Measurements from ENCODE around the gene RELT.

The RELT gene

DNA sequence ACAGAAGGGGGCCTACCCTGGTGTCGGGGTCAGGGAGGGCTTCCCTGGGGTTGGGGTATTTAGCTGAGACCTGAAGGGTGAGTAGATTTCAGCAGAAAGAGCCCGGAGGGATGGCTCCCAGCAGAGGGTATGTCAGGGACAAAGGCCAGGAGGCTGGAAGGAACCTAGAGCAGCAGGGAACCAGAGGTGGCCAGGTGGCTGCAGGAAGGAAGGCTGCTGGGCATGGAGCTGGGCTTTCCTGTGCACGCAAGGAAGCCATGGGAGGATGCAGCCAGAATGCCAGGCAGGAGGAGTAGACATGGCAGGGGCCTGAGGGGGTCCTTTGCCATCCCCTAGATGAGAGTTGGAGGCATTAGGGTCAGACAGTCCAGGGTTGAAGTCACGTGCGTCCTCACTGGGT lies 27.4 kb upstream of the RELT start:
- no peak for DNase-seq (ENCODE audit: low spot score)

DNA sequence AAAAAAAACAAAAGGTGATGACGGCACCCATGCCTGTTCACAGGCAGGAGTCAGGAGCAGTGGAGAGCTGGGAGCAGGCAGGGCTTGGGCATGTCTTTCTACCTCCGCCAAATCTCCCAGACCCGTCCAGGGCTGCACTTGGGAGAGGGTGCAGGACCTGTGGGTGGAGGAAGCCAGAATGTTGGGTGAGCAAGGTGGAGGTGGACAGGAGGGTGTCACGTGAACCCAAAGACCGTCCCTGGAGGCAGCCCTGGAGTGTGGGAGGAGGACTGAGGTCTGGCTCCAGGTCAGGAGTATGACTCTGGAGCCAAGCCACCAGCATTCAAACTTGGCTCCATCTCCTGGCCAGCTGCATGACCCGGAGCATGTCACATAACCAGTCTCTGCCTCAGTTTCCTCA lies 26.6 kb upstream of the RELT start:
- no peak for DNase-seq (ENCODE audit: low spot score)

DNA sequence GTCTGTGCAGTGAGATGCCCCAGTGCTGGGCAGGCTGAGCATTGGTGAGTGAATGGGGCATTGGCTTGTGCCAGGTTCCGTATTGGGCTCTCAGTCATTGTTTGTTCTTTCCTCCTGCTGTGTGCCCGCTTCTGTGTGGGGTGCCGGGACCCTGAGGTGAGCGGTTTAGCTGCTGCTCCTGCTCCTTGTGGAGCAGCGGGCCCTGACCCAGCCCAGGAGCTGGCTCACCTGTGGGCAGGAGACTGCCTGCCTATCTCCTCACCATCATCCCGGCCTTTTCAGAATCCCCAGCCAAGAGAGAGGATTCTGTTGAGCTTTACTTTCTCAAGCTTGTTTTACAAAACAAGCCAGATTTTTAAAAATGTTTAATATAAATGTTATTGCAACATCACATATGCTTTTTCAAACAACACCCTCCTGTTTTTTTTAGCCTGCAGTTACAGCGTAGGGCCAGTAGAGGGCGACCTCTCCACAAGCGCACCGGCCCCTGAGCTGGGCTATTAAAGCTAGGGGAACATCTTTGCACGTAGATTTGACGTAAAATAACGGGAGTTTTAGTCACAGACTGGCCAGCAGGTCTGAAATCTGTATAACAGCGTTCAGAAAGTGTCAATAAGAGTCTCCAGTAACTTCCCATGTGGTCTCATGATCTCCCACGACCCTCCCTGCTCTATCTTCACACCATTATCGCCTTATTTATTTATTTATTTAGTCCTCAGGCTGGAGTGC lies 25.1 kb upstream of the RELT start:
- peak; percentile 64 for DNase-seq (ENCODE audit: low spot score)

GRCh38 chr11:73353422-73353821 lies 22.8 kb upstream of the RELT start:
- no peak for DNase-seq (ENCODE audit: low spot score)

DNA sequence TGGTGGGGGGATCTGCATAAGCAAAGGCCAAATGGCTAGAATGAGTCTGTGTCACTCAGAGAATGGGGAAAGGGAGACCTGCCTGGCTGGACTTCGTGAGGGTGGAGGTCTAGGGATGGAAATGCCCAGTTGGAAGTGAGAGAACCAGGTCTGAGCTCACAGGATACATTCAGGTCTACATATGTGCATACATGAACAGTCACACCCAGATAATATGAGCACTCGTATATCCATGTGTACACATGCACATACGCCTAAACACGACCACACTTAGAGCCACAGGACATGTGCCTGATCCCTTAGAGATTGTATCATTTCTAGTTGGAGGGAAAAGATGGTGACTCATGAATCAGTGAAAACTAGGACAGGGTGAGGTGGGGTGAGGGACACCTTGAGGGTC lies 21.1 kb upstream of the RELT start:
- no peak for DNase-seq (ENCODE audit: low spot score)

GRCh38 chr11:73356979-73357860 lies 19.0 kb upstream of the RELT start:
- DNase-seq (ENCODE audit: low spot score) = no peak

GRCh38 chr11:73358071-73358470 lies 18.1 kb upstream of the RELT start:
- no peak for DNase-seq (ENCODE audit: low spot score)

GRCh38 chr11:73359341-73359740 lies 16.9 kb upstream of the RELT start:
- DNase-seq (ENCODE audit: low spot score) = no peak

DNA sequence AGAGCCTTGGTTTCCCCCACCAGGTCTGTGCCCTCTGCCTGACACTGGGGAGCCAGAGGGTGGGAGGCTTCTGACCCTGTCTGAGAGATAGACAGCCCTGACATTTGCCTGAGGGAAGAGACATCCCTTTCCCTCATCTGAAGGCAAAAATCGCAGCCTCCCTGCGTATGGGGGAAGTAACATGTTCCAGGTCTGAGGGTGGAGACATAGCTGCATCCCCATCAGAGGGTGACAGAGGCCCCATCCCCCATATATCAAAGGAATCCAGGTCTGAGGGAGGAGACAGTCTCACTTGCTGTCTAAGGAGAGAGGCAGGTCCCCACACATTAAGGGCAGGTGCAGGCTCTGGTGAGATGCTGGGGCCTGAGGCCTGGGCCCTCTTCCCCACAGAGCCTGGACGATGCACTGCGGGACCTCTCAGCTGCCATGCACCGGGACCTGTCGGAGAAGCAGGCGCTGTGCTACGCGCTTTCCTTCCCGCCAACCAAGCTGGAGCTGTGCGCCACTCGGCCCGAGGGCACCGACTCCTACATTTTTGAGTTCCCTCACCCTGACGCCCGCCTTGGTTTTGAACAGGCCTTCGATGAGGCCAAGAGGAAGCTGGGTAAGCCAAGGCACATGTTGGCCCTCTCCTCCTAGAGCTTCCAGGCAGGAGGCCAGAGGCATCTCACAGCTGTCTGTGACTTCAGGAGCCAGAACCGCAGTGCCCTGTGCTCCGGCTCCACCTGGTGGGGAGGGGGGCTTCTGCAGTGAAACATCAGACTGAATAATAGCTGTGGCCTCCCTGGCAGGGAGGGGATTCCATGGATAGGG lies 16.1 kb upstream of the RELT start:
- no peak for DNase-seq (ENCODE audit: low spot score)

- no peak for DNase-seq (ENCODE audit: low spot score)
Observed at GRCh38 chr11:73360743-73361369, 15.3 kb upstream of the RELT start.

- DNase-seq (ENCODE audit: low spot score) = no peak
Observed at GRCh38 chr11:73361953-73362776, 14.0 kb upstream of the RELT start.

GRCh38 chr11:73363147-73363546 lies 13.1 kb upstream of the RELT start:
- DNase-seq (ENCODE audit: low spot score) = no peak

- DNase-seq (ENCODE audit: low spot score) = no peak
Observed at GRCh38 chr11:73365352-73366264, 10.6 kb upstream of the RELT start.

DNA sequence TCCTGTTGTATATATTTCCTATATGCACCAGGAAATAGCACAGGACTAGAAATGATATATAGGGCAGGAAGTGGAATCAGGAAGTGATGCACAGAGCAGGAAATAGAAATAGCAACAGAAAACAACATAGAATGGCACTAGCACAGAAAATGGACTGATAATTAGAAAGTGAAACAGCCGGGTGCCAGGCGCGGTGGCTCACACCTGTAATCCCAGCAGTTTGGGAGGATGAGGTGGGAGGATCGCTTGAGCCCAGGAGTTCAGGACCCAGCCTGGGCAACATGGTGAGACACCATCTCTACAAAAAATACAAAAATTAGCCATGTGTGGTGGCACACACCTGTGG lies 10.0 kb upstream of the RELT start:
- peak; percentile 44 for DNase-seq (ENCODE audit: low spot score)

GRCh38 chr11:73366953-73367352 lies 9.2 kb upstream of the RELT start:
- no peak for DNase-seq (ENCODE audit: low spot score)

DNA sequence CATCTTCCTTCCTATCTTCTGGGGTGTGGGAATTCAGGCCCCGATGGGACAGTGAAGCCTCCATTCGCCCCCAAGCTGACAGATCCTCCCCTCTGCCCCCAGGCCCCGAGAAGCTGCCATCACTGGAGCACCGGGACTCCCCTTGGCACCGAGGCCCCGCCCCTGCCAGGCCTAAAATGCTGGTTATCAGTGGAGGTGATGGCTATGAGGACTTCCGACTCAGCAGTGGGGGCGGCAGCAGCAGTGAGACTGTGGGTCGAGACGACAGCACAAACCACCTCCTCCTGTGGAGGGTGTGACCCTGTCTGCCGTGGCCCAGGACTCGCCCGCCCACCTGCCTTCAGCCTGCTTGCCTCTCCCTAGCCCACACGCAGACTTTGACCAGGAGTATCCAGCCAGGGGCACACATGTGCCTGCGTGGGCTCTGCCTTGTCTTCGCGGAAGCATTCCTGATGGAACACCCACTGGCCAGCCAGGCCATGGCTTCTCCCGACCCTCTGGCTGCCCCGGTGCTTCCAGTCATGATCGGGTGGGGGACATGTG lies 8.6 kb upstream of the RELT start:
- DNase-seq (ENCODE audit: low spot score) = no peak

DNA sequence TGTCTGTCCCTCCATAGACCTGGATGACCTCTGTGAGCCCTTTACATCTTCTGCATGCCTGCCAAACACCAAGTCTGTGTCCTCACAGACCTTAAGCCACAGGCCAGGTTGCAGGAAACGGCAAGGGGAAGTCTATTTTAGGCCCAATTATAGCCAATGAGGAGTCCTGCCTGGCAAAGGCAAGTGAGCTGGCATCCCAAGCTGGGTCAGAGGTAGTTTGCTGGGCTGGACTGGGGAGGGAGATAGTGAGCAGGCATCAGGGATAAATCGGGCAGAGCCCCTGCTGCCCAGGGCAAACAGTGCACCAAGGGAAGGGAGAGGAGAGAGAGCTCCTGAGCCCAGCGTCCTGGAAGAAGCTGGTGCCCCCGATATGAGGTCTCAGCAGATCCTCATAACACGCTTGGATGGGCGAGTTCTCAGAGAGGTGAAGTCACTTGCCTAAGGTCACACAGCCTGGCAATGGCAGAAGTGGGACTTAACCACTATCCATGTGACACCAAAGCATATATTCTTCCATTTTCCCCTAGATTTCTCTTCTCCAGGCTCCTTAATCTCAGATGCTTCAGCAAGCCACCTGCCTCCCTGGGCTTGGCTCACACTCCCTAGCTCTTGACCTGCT lies 3.7 kb upstream of the RELT start:
- no peak for DNase-seq (ENCODE audit: low spot score)

- no peak for DNase-seq (ENCODE audit: low spot score)
Observed at GRCh38 chr11:73374151-73374550, 2.0 kb upstream of the RELT start.

- DNase-seq (ENCODE audit: low spot score) = no peak
Observed at GRCh38 chr11:73375830-73376159, 404 bp upstream of the RELT start.

Measured in CD4-positive, alpha-beta T cell treated with Interleukin-15 for 4 hours (primary cell).